ENCODE measurements around the gene ALOXE3. TPM values are rescaled to one million over a fixed set of nuclear protein-coding genes. Genes with fewer than 3 reads are reported as not detected.
A peak's percentile ranks its signal among the peaks of the same experiment; 100 is the strongest.

Gene ALOXE3
- total and polyA plus RNA-seq, 2 of the 8 experiments (the other 6 are each of a cell fraction or from before 2014, with no cell fraction given), result 0.26 TPM; not detected in 1

GRCh38 chr17:8161289-8162232 is 43.2 kb upstream of the ALOXE3 start:
- Histone ChIP-seq H3K4me3 (ENCODE audit: extremely low read depth in 1 of 4, insufficient read depth in 2 of 4, low read depth in 3 of 4, low read length in 4 of 4) (peak overlapping the region; percentile 88 to 98 (median 93)), H3K14ac (ENCODE audit: insufficient read length) (no peak overlapping the region), H3K4me2 (ENCODE audit: insufficient read depth in 1 of 2, low read depth in 2 of 2, low read length in 2 of 2) (peak overlapping the region; percentile 85 to 98), H2AK5ac (ENCODE audit: low read depth, low read length) (peak overlapping the region; percentile 20), H2AFZ (ENCODE audit: low read length) (no peak overlapping the region), H3K79me2 (ENCODE audit: control insufficient read depth in 1 of 2, insufficient read depth in 2 of 2, low read length in 2 of 2) (peaks cover 0 to 15% of the 10 kb centered on the region in 2 experiments; a peak in 2 of 4 replicates), H4K20me1 (replicated peaks in 1 of 2; ENCODE audit: control insufficient read depth in 1 of 2, insufficient read depth in 2 of 2, low read length in 2 of 2) (peaks cover 8 to 9% of the 10 kb centered on the region in 2 experiments), H2BK5ac (ENCODE audit: low read depth, low read length) (no peak overlapping the region; the same call in 1 of the 2 replicates), H4K5ac (ENCODE audit: insufficient read length, low read depth, low read length) (no peak overlapping the region), H2BK12ac (ENCODE audit: low read depth, low read length) (no peak overlapping the region), H3K27ac (ENCODE audit: low read depth, low read length) (0 out of 2 replicates have a peak overlapping the region, but pooled peaks have one; percentile 89), H3K27me3 (replicated peaks in 1 of 4; ENCODE audit: control insufficient read depth in 3 of 4, extremely low read depth in 1 of 4, insufficient read depth in 3 of 4, low read length in 3 of 4) (no peaks in the 10 kb centered on the region), H3K4me1 (replicated peaks in 1 of 4; ENCODE audit: control insufficient read depth in 3 of 4, insufficient read depth in 4 of 4, low read length in 3 of 4) (peaks cover 4 to 27% (median 21%) of the 10 kb centered on the region in 4 experiments), H2BK15ac (ENCODE audit: low read length) (no peak overlapping the region), H3K23me2 (ENCODE audit: low read depth, low read length) (peaks cover 21% of the 10 kb centered on the region), H2BK20ac (ENCODE audit: low read length) (no peak overlapping the region), H3K23ac (ENCODE audit: insufficient read length) (no peak overlapping the region), H2BK120ac (replicated peaks; ENCODE audit: low read depth, low read length) (no peak overlapping the region), H3K18ac (ENCODE audit: extremely low read depth, low read length) (no peak overlapping the region), H3K9ac (replicated peaks in 1 of 4; ENCODE audit: extremely low read depth in 1 of 4, low read depth in 3 of 4, low read length in 3 of 4) (peak overlapping the region; percentile 93 to 100 (median 96)), H3K79me1 (ENCODE audit: low read depth, low read length) (peaks cover 8% of the 10 kb centered on the region), H4K8ac (ENCODE audit: extremely low read depth, insufficient read depth, low read length) (peak overlapping the region; percentile 98), H3K56ac (replicated peaks; ENCODE audit: insufficient read length, low read depth, low read length) (no peak overlapping the region), H3K36me3 (ENCODE audit: control insufficient read depth in 2 of 4, insufficient read depth in 4 of 4, low read length in 3 of 4) (peaks cover 0 to 10% (median 5%) of the 10 kb centered on the region in 4 experiments; a peak in 6 of 8 replicates), H3K9me3 (ENCODE audit: insufficient read depth in 2 of 2, low read depth in 1 of 2, low read length in 1 of 2) (no peaks in the 10 kb centered on the region), H3K4ac (replicated peaks; ENCODE audit: insufficient read length, low read depth, low read length) (no peak overlapping the region), H4K91ac (replicated peaks; ENCODE audit: insufficient read length, low read length) (no peak overlapping the region)
- WGBS, 2 experiments (ENCODE audit: extremely low coverage in 1 of 2, insufficient coverage in 1 of 2, insufficient read length in 1 of 2, insufficient replicate concordance in 2 of 2, low coverage in 1 of 2, low lambda C conversion rate in 2 of 2, missing lambda C conversion rate in 1 of 2), result 85% methylated on average over 19 of the region's 19 CpGs; no CpG with 5 or more reads in 1 of the 2 experiments
- ChIA-PET POLR2A (ENCODE audit: partially characterized antibody) (interaction anchor here (0.7 to 15.7 kb wide), 9 partner anchors 7 to 39 kb away, joined by 3 to 289 read pairs (median 4); partner anchors contain the start of genes BORCS6, PER1 and TMEM107), CTCF (ENCODE audit: partially characterized antibody) (interaction anchor here (1.0 to 10.3 kb wide), 4 partner anchors 18 to 41 kb away, joined by 3 to 133 read pairs (median 29); partner anchors contain the start of gene ALOXE3)
- no peak for DNase-seq (ENCODE audit: low read depth in 1 of 2, low spot score in 2 of 2)
- FAIRE-seq, result no peak
- TF ChIP-seq BACH1 (IDR thresholded peaks at IDR 0.05; ENCODE audit: low read length), result no peak
- peak; percentile 13; the same call in 1 of the 2 replicates for TF ChIP-seq POLR2AphosphoS5 (IDR thresholded peaks at IDR 0.05; ENCODE audit: low read depth, low read length)
- TF ChIP-seq POLR2A (IDR thresholded peaks at IDR 0.05; ENCODE audit: control extremely low read depth in 1 of 2, low read depth in 2 of 2, low read length in 2 of 2), result peak in 1 of 2 experiments; percentile 13; a peak in 1 of 3 replicates

Measured in H1 (cell line).